DMS 273 (cell line): ENCODE data around the gene SYNJ2.

Experiments
- DNase-seq: peaks from one replicate; lab custom pipeline; 2025; ENCODE audit not compliant: unreplicated experiment; lab: John Stamatoyannopoulos, UW

SYNJ2 gene

GRCh38 chr6:158011980-158012566 lies 30.4 kb downstream of the SYNJ2 start:
- DNase-seq = no peak

GRCh38 chr6:158013904-158014504 lies 32.3 kb downstream of the SYNJ2 start:
- no peak for DNase-seq

- no peak for DNase-seq
Measured at GRCh38 chr6:158014505-158015187, 33.0 kb downstream of the SYNJ2 start.

DNA sequence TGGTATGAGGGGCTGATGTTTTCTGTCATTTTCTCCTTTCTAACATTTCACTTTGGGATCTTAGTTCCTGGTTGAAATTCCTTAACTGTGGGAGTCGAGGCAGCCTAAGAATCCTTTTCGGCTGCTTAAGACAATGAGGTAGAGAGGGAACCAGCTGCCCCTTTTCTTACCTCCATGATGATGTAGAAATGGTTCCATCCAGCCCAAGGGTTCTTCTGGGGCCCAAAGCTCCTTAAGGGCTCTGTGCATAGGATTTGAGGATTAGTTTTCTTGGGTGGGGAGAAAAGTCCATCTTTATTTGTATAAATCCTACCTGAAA lies 33.5 kb downstream of the SYNJ2 start:
- DNase-seq = no peak

- no peak for DNase-seq
Measured at GRCh38 chr6:158016571-158017383, 35.1 kb downstream of the SYNJ2 start.

DNA sequence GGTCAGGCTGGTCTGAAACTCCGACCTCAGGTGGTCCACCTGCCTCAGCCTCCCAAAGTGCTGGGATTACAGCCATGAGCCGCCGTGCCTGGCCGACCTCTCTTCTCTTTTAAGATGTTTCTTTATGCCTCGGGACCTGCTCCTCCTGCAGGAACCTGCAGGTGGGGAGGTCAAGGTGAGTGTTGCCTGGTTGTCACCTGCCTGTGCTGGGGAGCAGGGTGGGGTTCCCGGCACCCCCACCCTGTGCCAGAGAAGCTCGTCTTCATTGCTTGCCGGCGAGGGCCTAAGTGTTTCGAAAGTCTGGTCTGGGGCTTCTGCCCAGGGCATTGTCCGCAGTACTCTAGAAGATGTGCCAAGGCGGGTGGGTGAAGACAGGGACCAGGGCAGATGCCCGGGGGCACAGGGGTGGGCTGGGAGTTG lies 36.0 kb downstream of the SYNJ2 start:
- no peak for DNase-seq

DNA sequence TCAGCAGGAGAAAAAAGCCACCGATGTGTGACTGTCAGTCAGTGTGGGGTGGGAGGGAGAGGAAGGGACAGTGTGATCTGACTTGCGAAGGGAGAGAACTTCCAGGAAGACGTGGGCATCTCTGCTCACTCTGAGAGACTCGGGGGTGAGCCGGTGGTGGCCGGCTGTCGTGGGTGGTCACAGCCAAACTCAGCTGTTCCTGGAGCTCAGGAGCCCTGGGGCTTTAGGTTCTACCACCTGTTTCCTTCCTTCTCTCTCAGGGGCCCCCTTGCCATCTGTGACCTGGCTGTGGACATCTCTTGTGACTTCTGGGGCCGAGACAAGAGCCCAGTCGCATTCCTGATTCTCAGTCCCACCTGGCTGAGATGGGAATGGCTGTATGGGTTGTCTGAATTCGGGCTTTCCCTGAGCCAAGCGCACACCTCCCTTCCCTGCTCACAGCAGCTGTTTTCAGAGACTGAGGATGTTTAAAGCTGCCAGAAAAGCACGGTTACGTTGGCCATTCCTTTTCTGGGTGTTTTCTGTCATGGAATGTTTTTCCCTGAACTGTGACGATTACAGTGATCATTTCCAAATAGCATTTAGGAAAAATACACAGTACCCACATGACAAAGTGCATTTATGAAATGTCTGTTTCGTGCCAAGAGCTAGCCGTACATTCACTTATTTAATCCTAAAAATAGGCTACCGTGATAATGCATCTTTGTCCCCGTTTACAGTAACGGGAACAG lies 36.5 kb downstream of the SYNJ2 start:
- no peak for DNase-seq

DNA sequence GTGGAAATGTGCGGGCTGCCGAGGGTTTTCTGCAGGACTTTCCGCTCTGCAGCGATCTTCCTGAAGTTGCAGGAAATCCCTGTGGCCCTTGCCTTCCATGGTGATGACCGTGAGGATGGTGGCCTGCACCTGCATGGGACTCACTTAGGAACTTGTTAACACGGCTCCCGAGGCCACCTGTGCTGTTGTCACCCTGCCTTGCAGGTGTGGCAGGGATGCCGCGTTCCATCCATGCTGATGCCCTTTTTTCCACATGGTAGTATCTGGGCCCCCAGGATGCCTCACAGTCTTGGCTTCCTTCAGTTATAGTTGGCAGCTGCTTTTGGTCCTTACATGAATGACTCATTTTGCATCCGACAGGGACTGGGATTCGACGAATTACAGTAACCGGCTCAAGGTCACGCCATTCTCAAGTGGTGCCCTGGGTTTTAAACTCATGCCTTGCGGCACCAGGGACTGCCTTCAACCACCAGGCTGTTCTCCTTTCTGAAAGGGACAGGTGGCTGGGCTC lies 37.2 kb downstream of the SYNJ2 start:
- DNase-seq = no peak

DNA sequence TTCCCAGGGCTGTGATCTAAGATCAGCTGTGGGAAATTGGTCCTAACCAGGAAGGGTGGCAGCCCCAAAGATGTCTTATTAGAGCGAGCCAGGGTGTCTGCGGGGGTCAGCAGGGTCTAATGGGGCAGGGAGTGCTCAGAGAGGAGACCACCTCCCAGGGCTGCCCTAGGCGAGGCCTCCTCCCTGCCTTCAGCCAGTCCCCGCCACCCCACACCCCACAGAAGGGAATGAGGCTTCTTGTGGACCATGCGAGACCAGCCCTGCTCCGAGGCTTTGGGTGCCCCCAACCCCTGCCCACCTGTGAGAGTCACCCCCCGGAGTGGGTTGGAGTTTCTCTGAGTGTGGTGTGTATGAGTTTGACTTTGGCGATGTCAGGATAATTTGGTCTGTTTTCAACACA lies 37.8 kb downstream of the SYNJ2 start:
- no peak for DNase-seq

- DNase-seq = no peak
Measured at GRCh38 chr6:158020272-158020711, 38.6 kb downstream of the SYNJ2 start.

DNA sequence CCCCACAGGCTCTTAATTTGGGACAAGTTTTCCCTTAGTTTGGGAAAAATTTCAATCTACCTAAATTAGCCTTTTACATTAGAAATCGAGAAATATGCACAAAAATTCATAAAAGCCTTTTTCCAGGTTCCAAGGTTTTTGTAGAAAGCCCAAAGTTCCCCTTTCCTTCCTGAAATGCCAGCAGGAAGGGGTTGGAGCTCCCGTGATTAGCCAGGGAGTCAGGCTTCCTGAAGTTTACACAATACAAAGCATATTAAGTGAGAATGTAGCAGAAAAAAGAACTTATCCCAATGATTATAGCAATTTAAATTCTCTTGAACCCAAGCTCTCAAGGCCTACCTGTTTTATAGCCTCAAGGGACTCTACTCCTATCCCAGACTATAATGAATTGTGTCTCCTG lies 39.1 kb downstream of the SYNJ2 start:
- DNase-seq = no peak

DNA sequence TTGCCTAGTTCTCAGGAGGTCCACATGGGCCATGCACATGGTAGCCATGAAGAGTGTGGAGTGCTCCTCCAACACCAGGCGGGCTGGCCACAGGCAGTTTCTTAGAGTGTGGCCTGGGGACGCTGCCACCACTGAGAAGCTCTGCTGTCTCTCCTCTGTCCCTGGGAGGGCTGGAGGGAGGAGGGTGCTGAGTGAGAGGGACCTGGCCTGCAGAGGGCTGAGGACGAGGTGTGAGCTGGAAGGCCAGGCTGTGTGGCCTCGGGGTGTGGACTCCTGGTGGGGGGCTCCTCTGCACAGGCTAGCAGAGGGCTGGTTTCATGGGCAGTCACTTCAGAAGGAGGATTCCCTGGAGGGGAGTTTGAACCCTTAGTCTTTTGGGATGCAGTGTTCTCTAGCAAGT lies 39.7 kb downstream of the SYNJ2 start:
- no peak for DNase-seq

DNA sequence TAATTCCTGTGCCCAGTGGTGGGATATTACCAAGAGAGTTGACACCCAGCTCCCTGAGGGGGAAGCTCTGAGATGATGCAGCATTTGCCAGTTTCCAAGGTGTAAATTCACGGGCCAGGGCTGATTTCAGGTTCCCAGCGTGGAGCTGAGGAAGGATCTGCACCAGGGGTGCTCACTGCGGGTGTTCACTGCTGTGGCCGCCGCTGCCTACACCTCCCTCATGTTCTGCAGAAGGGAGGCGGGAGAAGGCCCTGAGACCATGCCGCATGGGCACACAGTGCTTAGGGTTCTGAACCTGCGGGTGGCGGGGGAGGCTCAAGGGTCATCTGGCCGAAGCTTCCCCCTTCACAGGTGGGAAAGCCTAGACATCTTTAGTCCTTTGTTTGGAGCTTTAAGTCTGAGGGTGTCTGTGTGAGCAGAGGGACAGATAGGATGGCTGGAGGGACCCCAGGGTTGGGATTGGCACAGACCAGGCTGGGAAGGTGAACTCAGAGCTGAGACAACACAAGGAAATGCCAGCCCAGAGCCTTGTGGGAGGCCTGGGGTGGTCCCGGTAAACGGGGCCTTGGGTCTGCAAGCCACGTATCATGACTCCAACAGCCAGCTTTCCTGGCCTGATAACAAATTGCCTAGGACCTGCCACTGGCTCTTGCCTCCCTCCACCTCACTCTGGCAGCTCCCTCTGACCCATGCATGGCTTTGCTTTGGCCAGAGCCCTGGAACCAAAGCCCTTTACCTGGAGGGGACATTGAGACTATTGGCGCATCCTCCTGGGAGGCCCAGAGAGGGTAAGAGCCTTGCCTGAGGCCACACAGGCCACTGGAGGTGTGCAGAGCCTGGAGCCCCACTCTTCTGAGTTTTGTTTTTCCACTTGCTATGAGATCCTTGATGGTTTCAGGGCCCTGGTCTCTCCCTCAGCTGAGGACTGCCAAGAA lies 40.4 kb downstream of the SYNJ2 start:
- no peak for DNase-seq

DNA sequence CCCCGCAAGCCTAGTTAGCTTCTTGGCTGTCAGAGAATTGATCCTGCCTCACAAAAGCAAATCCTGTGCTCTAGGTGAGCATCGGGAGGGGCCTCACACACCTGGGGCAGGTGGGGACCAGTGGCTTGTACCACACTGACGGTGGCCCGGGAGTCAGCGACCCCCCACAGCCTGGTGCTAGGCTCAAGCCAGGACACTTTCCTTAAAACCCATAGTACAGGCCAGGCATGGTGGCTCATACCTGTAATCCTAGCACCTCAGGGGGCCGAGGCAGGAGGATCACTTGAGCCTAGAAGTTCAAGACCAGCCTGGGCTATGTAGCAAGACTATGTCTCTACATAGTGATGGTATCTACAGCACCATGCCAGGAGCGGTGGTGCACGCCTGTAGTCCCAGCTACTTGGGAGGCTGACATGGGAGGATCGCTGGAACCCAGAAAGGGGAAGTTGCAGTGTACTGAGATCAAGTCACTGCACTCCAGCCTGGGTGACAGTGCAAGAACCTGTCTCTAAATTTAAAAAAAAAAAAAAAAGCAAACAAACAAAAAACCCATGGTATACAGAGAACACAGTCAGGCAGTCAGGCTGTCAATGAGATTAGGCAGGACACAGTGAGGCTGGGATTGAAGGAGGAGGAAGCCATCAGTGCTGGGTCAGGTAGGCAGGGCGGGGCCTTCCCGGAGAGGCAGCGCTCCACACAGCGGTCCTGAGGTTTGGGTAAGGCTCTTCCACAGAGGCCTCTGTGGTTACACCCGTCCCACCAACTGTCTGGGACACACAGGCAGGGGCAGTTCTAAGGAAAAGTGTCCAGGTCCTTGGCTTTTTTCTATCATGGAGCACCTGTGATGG lies 41.3 kb downstream of the SYNJ2 start:
- no peak for DNase-seq

DNA sequence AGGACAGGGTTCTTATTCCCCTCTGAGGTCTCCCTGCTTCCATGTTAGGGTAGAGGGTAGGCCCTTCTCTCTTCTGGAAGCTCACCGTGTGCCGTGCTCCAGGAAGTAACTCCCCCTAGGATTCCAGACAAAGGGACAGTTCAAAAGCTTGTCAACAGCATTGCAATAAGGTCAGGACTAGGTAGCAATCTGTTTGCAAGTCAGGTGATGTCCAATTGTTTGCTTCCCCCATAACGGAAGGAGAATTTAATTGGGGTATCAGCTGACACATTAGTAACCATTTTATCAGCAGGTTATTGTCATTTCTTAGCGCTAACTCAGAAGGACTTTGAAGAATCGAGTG lies 41.9 kb downstream of the SYNJ2 start:
- no peak for DNase-seq

GRCh38 chr6:158024566-158025297 lies 43.1 kb downstream of the SYNJ2 start:
- no peak for DNase-seq

DNA sequence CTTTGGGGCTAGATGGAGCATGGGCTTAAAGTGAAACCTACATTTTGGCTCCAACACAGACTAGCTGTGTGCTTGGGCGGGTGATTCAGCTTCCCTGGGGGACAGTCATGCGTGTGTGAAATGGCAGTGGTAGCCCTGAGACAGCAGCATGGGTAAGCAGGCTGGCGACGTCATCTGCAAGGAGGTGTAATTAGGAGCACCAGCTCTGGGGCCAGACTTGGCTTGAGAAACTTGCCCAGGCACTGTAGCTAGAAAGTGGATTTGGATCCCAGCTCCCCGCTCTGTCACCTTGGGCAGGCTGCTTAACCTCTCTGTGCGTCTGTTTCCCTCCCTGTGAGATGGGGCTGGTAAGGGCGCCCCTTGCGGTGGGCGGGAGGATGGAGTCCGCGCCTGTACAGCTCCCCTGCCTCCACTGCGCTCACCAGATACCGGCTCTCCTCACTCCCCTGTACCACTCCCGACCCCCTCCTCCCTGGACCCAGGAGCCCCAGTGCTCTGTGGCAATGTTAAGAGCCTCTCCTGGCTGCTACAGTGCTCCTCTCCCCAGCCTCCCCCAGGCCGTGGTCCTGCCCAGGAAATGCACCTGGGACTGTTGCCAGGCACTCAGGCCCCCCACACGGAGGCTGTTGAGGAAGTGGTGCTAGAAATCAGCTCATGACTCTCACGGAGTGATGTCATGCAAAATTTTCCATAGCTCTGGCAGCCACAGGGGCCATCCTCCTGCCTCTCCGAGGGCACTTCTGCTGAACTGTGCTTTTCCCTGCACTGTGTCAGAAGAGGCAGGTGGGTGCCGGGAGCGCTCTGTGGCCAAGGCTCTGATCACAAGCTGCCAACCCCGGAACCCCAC lies 44.6 kb downstream of the SYNJ2 start:
- DNase-seq = peak; percentile 78
